HepG2 (cell line): ENCODE measurements around the gene DUSP16.

Experiments
- ATF1 ChIP-seq: IDR thresholded peaks from 2 replicates; pipeline ENCODE4 v1.6.1; 2016; ENCODE audit warnings: mild to moderate bottlenecking, control low read depth
- CCAR2 ChIP-seq: fragments of 200-400 bp; formaldehyde crosslinking; optimal IDR thresholded peaks from 2 replicates; pipeline ENCODE3; 2018; ENCODE audit warnings: low read depth, mild to moderate bottlenecking, low read length, moderate library complexity
- FOXP1 ChIP-seq, 2 experiments: fragments of 450-650 bp in 1 of 2; IDR thresholded peaks; 2 replicates each; pipeline ENCODE4 v1.6.1; 2017 to 2018; ENCODE audit warnings: antibody characterized with exemption in 1 of 2
- MTA3 ChIP-seq: sonication (generic); formaldehyde crosslinking; IDR thresholded peaks from 2 replicates; pipeline ENCODE4 v1.4.0; 2020; ENCODE audit warnings: missing genetic modification reagents
- RBAK ChIP-seq: sonication (generic); formaldehyde crosslinking; IDR thresholded peaks from 2 replicates; pipeline ENCODE4 v1.5.1; 2020; ENCODE audit warnings: mild to moderate bottlenecking, missing genetic modification reagents
- RELA ChIP-seq: sonication (generic); formaldehyde crosslinking; IDR thresholded peaks from 2 replicates; pipeline ENCODE4 v1.4.0; 2020; ENCODE audit warnings: missing genetic modification reagents
- RXRA ChIP-seq: sonication (generic); formaldehyde crosslinking; IDR thresholded peaks from 2 replicates; pipeline ENCODE4 v1.5.1; 2020; ENCODE audit warnings: missing genetic modification reagents
- SMAD3 ChIP-seq: sonication (generic); formaldehyde crosslinking; IDR thresholded peaks from 2 replicates; pipeline ENCODE4 v1.4.0; 2020; ENCODE audit warnings: missing genetic modification reagents
- ZMYM3 ChIP-seq: sonication (generic); formaldehyde crosslinking; IDR thresholded peaks from 2 replicates; pipeline ENCODE4 v1.5.1; 2020; ENCODE audit warnings: mild to moderate bottlenecking, missing genetic modification reagents
- TF ChIP-seq, protein P1 (sequence below): sonication (generic); formaldehyde crosslinking; IDR thresholded peaks from 2 replicates; pipeline ENCODE4 v1.4.0; 2020; ENCODE audit warnings: missing genetic modification reagents, mild to moderate bottlenecking, borderline replicate concordance
- TF ChIP-seq, protein P2 (sequence below): sonication (generic); formaldehyde crosslinking; IDR thresholded peaks from 2 replicates; pipeline ENCODE4 v1.4.0; 2020; ENCODE audit warnings: missing genetic modification reagents
- TF ChIP-seq, protein P3 (sequence below): sonication (generic); formaldehyde crosslinking; IDR thresholded peaks from 2 replicates; pipeline ENCODE4 v1.5.0; 2020; ENCODE audit warnings: mild to moderate bottlenecking, missing genetic modification reagents, moderate library complexity

DNA sequence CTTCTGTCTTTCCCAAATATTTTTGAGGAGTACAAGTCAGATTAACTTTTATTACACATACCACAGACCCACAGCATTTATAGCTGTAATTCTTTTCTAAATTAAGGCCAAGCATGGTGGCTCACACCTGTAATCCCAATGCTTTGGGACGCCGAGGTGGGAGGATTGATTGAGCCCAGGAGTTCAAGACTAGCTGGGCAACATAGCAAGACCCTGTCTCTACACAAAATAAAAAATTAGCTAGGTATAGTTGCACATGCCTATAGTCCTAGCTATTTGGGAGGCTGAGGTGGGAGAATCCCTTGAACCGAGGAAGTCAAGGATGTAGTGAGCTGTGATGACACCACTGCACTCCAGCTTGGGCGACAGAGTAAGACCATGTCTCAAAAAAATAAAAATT is 7.0 kb downstream of the DUSP16 start:
- TF ChIP-seq, protein P1, sequence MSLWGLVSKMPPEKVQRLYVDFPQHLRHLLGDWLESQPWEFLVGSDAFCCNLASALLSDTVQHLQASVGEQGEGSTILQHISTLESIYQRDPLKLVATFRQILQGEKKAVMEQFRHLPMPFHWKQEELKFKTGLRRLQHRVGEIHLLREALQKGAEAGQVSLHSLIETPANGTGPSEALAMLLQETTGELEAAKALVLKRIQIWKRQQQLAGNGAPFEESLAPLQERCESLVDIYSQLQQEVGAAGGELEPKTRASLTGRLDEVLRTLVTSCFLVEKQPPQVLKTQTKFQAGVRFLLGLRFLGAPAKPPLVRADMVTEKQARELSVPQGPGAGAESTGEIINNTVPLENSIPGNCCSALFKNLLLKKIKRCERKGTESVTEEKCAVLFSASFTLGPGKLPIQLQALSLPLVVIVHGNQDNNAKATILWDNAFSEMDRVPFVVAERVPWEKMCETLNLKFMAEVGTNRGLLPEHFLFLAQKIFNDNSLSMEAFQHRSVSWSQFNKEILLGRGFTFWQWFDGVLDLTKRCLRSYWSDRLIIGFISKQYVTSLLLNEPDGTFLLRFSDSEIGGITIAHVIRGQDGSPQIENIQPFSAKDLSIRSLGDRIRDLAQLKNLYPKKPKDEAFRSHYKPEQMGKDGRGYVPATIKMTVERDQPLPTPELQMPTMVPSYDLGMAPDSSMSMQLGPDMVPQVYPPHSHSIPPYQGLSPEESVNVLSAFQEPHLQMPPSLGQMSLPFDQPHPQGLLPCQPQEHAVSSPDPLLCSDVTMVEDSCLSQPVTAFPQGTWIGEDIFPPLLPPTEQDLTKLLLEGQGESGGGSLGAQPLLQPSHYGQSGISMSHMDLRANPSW (CRISPR knock-in tag) = no peak
- TF ChIP-seq ZMYM3 (no peak), ATF1 (CRISPR knock-in tag) (no peak), SMAD3 (CRISPR knock-in tag) (no peak), MTA3 (CRISPR knock-in tag) (no peak), FOXP1 (IDR thresholded peaks at IDR 0.05) (no peak), FOXP1 (CRISPR knock-in tag; IDR thresholded peaks at IDR 0.05) (no peak), CCAR2 (no peak), RELA (CRISPR knock-in tag) (no peak), RBAK (CRISPR knock-in tag) (no peak), RXRA (CRISPR knock-in tag) (no peak)
- TF ChIP-seq, protein P2, sequence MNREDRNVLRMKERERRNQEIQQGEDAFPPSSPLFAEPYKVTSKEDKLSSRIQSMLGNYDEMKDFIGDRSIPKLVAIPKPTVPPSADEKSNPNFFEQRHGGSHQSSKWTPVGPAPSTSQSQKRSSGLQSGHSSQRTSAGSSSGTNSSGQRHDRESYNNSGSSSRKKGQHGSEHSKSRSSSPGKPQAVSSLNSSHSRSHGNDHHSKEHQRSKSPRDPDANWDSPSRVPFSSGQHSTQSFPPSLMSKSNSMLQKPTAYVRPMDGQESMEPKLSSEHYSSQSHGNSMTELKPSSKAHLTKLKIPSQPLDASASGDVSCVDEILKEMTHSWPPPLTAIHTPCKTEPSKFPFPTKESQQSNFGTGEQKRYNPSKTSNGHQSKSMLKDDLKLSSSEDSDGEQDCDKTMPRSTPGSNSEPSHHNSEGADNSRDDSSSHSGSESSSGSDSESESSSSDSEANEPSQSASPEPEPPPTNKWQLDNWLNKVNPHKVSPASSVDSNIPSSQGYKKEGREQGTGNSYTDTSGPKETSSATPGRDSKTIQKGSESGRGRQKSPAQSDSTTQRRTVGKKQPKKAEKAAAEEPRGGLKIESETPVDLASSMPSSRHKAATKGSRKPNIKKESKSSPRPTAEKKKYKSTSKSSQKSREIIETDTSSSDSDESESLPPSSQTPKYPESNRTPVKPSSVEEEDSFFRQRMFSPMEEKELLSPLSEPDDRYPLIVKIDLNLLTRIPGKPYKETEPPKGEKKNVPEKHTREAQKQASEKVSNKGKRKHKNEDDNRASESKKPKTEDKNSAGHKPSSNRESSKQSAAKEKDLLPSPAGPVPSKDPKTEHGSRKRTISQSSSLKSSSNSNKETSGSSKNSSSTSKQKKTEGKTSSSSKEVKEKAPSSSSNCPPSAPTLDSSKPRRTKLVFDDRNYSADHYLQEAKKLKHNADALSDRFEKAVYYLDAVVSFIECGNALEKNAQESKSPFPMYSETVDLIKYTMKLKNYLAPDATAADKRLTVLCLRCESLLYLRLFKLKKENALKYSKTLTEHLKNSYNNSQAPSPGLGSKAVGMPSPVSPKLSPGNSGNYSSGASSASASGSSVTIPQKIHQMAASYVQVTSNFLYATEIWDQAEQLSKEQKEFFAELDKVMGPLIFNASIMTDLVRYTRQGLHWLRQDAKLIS = no peak
- TF ChIP-seq, protein P3, sequence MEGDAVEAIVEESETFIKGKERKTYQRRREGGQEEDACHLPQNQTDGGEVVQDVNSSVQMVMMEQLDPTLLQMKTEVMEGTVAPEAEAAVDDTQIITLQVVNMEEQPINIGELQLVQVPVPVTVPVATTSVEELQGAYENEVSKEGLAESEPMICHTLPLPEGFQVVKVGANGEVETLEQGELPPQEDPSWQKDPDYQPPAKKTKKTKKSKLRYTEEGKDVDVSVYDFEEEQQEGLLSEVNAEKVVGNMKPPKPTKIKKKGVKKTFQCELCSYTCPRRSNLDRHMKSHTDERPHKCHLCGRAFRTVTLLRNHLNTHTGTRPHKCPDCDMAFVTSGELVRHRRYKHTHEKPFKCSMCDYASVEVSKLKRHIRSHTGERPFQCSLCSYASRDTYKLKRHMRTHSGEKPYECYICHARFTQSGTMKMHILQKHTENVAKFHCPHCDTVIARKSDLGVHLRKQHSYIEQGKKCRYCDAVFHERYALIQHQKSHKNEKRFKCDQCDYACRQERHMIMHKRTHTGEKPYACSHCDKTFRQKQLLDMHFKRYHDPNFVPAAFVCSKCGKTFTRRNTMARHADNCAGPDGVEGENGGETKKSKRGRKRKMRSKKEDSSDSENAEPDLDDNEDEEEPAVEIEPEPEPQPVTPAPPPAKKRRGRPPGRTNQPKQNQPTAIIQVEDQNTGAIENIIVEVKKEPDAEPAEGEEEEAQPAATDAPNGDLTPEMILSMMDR (CRISPR knock-in tag) = no peak
